ENCODE measurements around the gene HSBP1L1. TPM values are rescaled to one million over a fixed set of nuclear protein-coding genes. Genes with fewer than 3 reads are reported as not detected.

Gene HSBP1L1
- total and polyA plus RNA-seq, 2 of the 13 experiments (the other 11 are each of a cell fraction or from before 2014, with no cell fraction given) = 22.6 to 45.1 TPM

DNA sequence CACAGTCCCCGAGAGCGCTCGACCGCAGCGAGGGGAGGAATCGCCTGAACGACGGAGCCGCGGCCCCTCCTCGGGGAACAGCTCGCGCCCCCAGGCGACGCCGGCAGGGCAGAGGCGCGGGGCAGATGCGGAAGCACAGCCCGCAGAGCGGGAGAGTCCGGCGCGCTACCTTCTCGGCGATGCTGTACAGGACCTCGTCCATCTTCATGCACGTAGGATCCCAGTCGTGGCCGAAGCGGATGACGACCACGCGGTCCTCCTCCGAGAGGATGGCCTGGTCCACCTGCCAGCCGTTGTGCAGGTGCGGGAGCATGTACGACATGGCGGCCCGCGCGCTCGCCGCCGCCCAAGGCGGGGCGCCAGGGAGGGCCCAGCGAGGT lies 23.6 kb downstream of the HSBP1L1 start (continued):
- TF ChIP-seq HOXA9 (CRISPR knock-in tag; IDR thresholded peaks at IDR 0.05; ENCODE audit: borderline replicate concordance) (no peak), ZKSCAN1 (IDR thresholded peaks at IDR 0.05; ENCODE audit: low read length) (no peak), TCF12 (IDR thresholded peaks at IDR 0.05) (no peak), TCF12 (CRISPR knock-in tag; IDR thresholded peaks at IDR 0.05) (no peak; the same call in 1 of the 2 replicates), TBP (CRISPR knock-in tag; IDR thresholded peaks at IDR 0.05) (no peak), ERF (CRISPR knock-in tag; IDR thresholded peaks at IDR 0.05) (no peak), IKZF1 (IDR thresholded peaks at IDR 0.05) (no peak), TRAFD1 (CRISPR knock-in tag; IDR thresholded peaks at IDR 0.05; ENCODE audit: borderline replicate concordance) (no peak), MZF1 (CRISPR knock-in tag; IDR thresholded peaks at IDR 0.05; ENCODE audit: borderline replicate concordance) (no peak), ZKSCAN8 (CRISPR knock-in tag; IDR thresholded peaks at IDR 0.05; ENCODE audit: borderline replicate concordance) (no peak), KLF6 (CRISPR knock-in tag; IDR thresholded peaks at IDR 0.05) (no peak), ZNF687 (CRISPR knock-in tag; IDR thresholded peaks at IDR 0.05) (peak; percentile 92), ZHX2 (IDR thresholded peaks at IDR 0.05; ENCODE audit: low read depth) (no peak), ZHX2 (CRISPR knock-in tag; IDR thresholded peaks at IDR 0.05; ENCODE audit: borderline replicate concordance) (no peak), ATF7-NPFF (CRISPR knock-in tag; IDR thresholded peaks at IDR 0.05; ENCODE audit: low read depth) (no peak; the same call in 1 of the 2 replicates), THYN1 (CRISPR knock-in tag; IDR thresholded peaks at IDR 0.05; ENCODE audit: borderline replicate concordance, low read depth) (no peak), TBX3 (IDR thresholded peaks at IDR 0.05; ENCODE audit: borderline replicate concordance) (no peak)
- TF ChIP-seq, protein P1, sequence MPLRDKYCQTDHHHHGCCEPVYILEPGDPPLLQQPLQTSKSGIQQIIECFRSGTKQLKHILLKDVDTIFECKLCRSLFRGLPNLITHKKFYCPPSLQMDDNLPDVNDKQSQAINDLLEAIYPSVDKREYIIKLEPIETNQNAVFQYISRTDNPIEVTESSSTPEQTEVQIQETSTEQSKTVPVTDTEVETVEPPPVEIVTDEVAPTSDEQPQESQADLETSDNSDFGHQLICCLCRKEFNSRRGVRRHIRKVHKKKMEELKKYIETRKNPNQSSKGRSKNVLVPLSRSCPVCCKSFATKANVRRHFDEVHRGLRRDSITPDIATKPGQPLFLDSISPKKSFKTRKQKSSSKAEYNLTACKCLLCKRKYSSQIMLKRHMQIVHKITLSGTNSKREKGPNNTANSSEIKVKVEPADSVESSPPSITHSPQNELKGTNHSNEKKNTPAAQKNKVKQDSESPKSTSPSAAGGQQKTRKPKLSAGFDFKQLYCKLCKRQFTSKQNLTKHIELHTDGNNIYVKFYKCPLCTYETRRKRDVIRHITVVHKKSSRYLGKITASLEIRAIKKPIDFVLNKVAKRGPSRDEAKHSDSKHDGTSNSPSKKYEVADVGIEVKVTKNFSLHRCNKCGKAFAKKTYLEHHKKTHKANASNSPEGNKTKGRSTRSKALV (CRISPR knock-in tag; IDR thresholded peaks at IDR 0.05) = no peak

Data from HepG2 (cell line).